Pancreas (tissue), 10 donors: ENCODE results near the gene DCP2. TPM values are rescaled to one million over a fixed set of nuclear protein-coding genes. Genes with fewer than 3 reads are reported as not detected.

Source experiments
- ATAC-seq, 4 donors: fragments of 200-7000 bp; cut with Tn5 transposase; one replicate each; pipeline versions ENCODE4 v1.8.0 to v1.9.1; 2020; ENCODE audit warnings: mild to moderate bottlenecking in 4 of 4, moderate library complexity in 4 of 4
- DNase-seq, 6 donors: peaks; one replicate each; pipeline ENCODE4 v3.0.0-alpha.2; 2020
- FAIRE-seq: peaks from 2 replicates; lab custom pipeline; 2012; peaks lifted over from hg19 to GRCh38; lab: Jason Lieb, UNC
- H3K27ac ChIP-seq, 4 donors: fragments of 200-600 bp; sonication (generic); 1 replicate in 3 of 4; 2 replicates in 1 of 4; pipeline versions ENCODE4 v1.5.0 to v1.8.0; 2020
- H3K27me3 ChIP-seq, 4 donors: fragments of 200-600 bp; one replicate each; pipeline ENCODE4 v1.8.0; 2021
- H3K36me3 ChIP-seq, 3 donors: fragments of 200-600 bp; sonication (generic) in 1 of 3; one replicate each; pipeline versions ENCODE4 v1.5.0 to v1.8.0; 2020 to 2021
- H3K4me1 ChIP-seq, 3 donors: fragments of 200-600 bp; one replicate each; pipeline ENCODE4 v1.8.0; 2021
- H3K4me3 ChIP-seq, 4 donors: fragments of 200-600 bp; sonication (generic) in 2 of 4; one replicate each; pipeline versions ENCODE4 v1.5.0 to v1.8.0; 2020 to 2021
- H3K9me3 ChIP-seq, 4 donors: fragments of 200-600 bp; one replicate each; pipeline ENCODE4 v1.8.0; 2021
- WGBS, 2 donors: extraction: QIAGEN DNeasy Blood & Tissue Kit; methylation state at CpG; one replicate each; pipeline ENCODE4 v1.1.7; 2013; 5-methylcytosine and 5-hydroxymethylcytosine counted together
- intact Hi-C, 3 donors: fragments of 100-400 bp; cut with DNase I; formaldehyde crosslinking; loops; one replicate each; pipeline versions ENCODE4 v1.11.1 to v1.14.2; 2022
- polyA plus RNA-seq, 2 donors: library from polyadenylated mRNA; stranded (reverse); fragments of 200-250 nt; gene quantifications; one replicate each; pipeline ENCODE4 v1.2.3, GENCODE V29; 2013
- total RNA-seq, 6 donors: library from RNA; stranded (reverse); fragmentation: NEBNext Ultra II Directional in 4 of 6; extraction: Animal tissue kit (Norgen Biotek cat#: 25700) in 4 of 6; gene quantifications; one replicate each; pipeline versions ENCODE4 v1.2.1 to v1.2.4, GENCODE V29; 2021 to 2023
- TF ChIP-seq, protein P1 (sequence below), 4 donors: fragments of 200-600 bp; sonication (generic) in 3 of 4; IDR thresholded peaks; one replicate each; pipeline versions ENCODE4 v1.5.0 to v1.8.0; 2021; ENCODE audit warnings: antibody characterized with exemption in 4 of 4
- donor health status: healthy with polysubstance abuse.
- donor health status: DM: no; HTN: no; CAD: no; lungs with moderate emphysema.
- donor health status: DM: no; HTN: no; CAD: no.
- donor health status: control.
- donor health status: control.
- donor health status: Bipolar disorder and iron deficiency.
- donor health status: DM: yes; HTN: yes; CAD: no.
- donor health status: DM: no; HTN: no; CAD: no.
- donor health status: DM: no; HTN: no; CAD: no.
- donor health status: DM: yes; HTN: yes; CAD: no.

DCP2 gene
- total and polyA plus RNA-seq, 8 donors = 2.7 to 28.3 (median 11.5) TPM

DNA sequence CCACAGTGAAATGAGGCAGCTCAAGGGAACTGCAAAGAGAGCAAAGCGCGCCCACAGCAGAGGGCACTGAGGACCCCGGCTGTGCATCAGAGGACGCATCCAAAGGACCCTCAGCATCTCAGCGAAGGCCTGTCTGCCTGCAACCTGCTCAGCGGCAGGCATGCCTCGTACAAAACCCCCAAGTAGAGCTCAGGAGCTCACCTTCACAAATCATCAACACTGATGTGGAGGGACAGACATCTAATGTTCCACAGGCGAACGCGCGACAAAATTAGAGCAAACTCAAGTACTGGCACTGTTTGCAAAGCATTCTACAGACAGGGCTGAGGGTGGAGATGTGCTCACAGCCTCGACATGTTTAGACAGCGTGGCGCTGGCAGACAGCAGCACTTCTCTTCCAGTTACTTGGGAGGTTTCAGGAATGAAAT lies 81.0 kb downstream of the DCP2 start:
- no peak overlapping the region for H3K27ac ChIP-seq
- no peak for FAIRE-seq
- H3K27me3 ChIP-seq = no peaks in the 10 kb centered on the region
- H3K36me3 ChIP-seq = no peaks in the 10 kb centered on the region
- TF ChIP-seq, protein P1, sequence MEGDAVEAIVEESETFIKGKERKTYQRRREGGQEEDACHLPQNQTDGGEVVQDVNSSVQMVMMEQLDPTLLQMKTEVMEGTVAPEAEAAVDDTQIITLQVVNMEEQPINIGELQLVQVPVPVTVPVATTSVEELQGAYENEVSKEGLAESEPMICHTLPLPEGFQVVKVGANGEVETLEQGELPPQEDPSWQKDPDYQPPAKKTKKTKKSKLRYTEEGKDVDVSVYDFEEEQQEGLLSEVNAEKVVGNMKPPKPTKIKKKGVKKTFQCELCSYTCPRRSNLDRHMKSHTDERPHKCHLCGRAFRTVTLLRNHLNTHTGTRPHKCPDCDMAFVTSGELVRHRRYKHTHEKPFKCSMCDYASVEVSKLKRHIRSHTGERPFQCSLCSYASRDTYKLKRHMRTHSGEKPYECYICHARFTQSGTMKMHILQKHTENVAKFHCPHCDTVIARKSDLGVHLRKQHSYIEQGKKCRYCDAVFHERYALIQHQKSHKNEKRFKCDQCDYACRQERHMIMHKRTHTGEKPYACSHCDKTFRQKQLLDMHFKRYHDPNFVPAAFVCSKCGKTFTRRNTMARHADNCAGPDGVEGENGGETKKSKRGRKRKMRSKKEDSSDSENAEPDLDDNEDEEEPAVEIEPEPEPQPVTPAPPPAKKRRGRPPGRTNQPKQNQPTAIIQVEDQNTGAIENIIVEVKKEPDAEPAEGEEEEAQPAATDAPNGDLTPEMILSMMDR (IDR thresholded peaks at IDR 0.05) = no peak
- WGBS, 2 donors = 74 to 87% methylated on average over 14 of the region's 14 CpGs
- intact Hi-C loops = no loop called here
- no peaks in the 10 kb centered on the region for H3K9me3 ChIP-seq
- no peak overlapping the region for H3K4me3 ChIP-seq
- H3K4me1 ChIP-seq = no peaks in the 10 kb centered on the region
- no peak for ATAC-seq
- DNase-seq = no peak

DNA sequence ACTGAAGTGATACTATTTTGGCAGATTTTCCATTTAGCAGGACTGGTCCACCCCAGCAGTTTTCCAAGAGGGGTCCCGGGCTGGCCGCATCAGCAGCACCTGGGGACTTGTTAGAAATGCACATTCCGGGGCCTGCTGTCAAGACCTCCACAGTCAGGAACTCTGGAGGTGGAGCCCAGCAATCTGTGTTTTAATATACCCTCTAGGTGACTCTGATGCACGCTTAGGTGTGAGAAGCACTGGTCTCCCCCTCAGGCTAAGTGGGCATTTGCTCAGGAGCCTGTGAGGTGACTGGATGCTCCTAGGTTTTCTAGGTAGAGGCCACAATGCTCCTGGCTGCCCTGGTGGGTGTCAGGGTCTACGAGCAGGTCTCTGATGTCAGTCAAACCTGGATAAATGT lies 81.7 kb downstream of the DCP2 start:
- DNase-seq (no peak), FAIRE-seq (no peak), ATAC-seq (no peak)
- TF ChIP-seq, protein P1 (IDR thresholded peaks at IDR 0.05) = no peak
- no peaks in the 10 kb centered on the region for H3K4me1 ChIP-seq
- H3K36me3 ChIP-seq = no peaks in the 10 kb centered on the region
- intact Hi-C loops = no loop called here
- H3K27ac ChIP-seq = no peak overlapping the region
- H3K4me3 ChIP-seq = no peak overlapping the region
- WGBS, 2 donors = 73 to 78% methylated on average over 5 of the region's 5 CpGs
- no peaks in the 10 kb centered on the region for H3K27me3 ChIP-seq
- no peaks in the 10 kb centered on the region for H3K9me3 ChIP-seq

DNA sequence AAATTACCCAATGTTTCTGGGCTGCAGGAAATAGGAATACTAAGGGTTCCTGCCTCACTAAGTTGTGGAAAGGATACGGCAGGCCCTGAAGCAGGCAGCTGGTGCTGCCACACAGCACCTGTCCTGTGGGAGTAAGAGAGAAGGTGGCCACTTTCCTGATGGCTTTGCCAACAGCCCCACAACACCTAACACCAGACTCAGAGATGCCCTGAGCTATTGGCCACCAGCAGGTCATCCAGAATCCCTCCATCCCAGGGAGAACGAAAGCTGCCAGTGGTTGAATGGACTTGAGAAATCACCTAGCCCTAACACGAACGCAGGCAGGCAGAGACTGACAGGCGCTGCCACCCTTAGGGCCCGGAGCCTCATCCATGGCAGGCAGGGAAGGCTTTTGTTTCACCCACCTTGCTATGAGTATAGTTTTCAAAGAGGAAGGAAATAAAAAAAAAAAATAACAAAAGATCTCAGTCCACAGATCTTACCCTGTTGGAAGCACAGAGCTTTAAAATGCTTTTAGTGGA lies 82.2 kb downstream of the DCP2 start:
- TF ChIP-seq, protein P1 (IDR thresholded peaks at IDR 0.05) = no peak
- H3K27ac ChIP-seq = no peak overlapping the region
- intact Hi-C loops = no loop called here
- no peak for ATAC-seq
- no peaks in the 10 kb centered on the region for H3K4me1 ChIP-seq
- no peak for DNase-seq
- no peak for FAIRE-seq
- H3K4me3 ChIP-seq = no peak overlapping the region
- no peaks in the 10 kb centered on the region for H3K9me3 ChIP-seq
- H3K36me3 ChIP-seq = no peaks in the 10 kb centered on the region
- H3K27me3 ChIP-seq = no peaks in the 10 kb centered on the region
- WGBS, 2 donors = 65 to 68% methylated on average over 6 of the region's 6 CpGs

DNA sequence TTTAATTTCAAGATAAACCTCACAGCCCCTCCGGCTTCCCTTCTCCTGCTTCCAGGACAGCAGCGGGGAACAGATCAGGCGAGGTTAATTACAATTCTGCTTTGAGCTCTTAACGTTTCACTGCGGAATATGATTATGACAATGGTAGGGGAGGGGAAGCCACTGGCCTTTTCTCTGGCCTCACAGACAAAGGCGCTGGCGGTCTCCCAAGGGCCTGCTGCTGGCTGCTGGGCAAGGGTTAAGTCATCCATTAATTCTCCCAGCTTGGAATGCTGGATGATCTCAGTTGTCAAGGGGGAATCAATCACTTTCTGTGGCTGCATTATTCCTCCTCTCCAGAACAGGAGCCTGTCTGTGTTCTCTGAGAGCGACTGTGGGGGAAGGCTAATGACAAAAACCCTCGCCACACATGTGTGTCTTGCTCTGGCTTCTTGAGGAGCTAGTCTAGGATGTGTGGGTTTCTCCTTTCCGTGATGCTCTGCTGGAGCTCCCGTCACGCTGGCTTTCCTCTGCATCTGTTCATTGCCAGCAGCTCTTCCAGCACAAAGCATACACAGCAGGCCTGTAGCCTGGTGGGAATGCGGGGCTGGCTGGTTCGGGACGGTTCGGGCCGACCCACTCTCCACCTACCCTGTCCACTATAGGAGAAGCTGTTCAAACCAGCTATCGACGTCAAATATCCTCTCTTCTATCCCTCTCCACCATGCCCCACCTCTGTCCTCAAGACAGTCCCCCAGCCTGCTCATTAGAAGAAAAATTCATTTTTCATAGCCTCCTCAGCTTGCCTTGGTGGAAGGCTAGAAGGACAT lies 82.8 kb downstream of the DCP2 start:
- peak in 1 of 4 donors; percentile 15 for ATAC-seq
- Histone ChIP-seq H3K4me3 (no peak overlapping the region), H3K9me3 (no peaks in the 10 kb centered on the region), H3K36me3 (no peaks in the 10 kb centered on the region), H3K27me3 (no peaks in the 10 kb centered on the region), H3K4me1 (no peaks in the 10 kb centered on the region), H3K27ac (no peak overlapping the region)
- no peak for FAIRE-seq
- DNase-seq = no peak
- intact Hi-C loops = no loop called here
- 72 to 74% methylated on average over 19 of the region's 19 CpGs for WGBS, 2 donors
- TF ChIP-seq, protein P1 (IDR thresholded peaks at IDR 0.05) = no peak
